Measurements from ENCODE around the gene GGN. TPM values are rescaled to one million over a fixed set of nuclear protein-coding genes. Genes with fewer than 3 reads are reported as not detected.
A peak's percentile ranks its signal among the peaks of the same experiment; 100 is the strongest.
"Not testable (repeated sequence)": the region's sequence is repeated elsewhere in the genome, so short reads cannot be mapped to it uniquely, and the experiment has no call there.

Gene GGN
- total and polyA plus RNA-seq, 2 donors from 2014 or later = 0.92 to 1.6 TPM

GRCh38 chr19:38370299-38370698 is 17.5 kb downstream of the GGN start:
- Histone ChIP-seq H3K27ac (ENCODE audit: low read depth in 2 of 2, low read length in 2 of 2) (no peak overlapping the region), H3K9ac (ENCODE audit: low read length in 3 of 3) (no peak overlapping the region), H3K9me3 (ENCODE audit: control insufficient read depth in 2 of 3, insufficient read depth in 1 of 3, low read length in 3 of 3) (no peaks in the 10 kb centered on the region), H3K4me1 (ENCODE audit: control insufficient read depth in 2 of 3, insufficient read depth in 2 of 3, low read depth in 1 of 3, low read length in 3 of 3) (peaks cover 0 to 2% (median under 1%) of the 10 kb centered on the region in 3 donors), H3K4me3 (ENCODE audit: low read length in 3 of 3) (no peak overlapping the region), H3K27me3 (ENCODE audit: control insufficient read depth, insufficient read depth, low read length) (no peaks in the 10 kb centered on the region), H3K36me3 (ENCODE audit: control insufficient read depth in 2 of 3, insufficient read depth in 3 of 3, low read length in 3 of 3) (no peaks in the 10 kb centered on the region)
- DNase-seq = no peak
- FAIRE-seq = no peak
- TF ChIP-seq CTCF (IDR thresholded peaks at IDR 0.05; ENCODE audit: borderline replicate concordance, extremely low read depth, insufficient read depth) = no peak
- intact Hi-C loops (cut with DNase I) = no loop called here

- H3K27me3 ChIP-seq (ENCODE audit: control insufficient read depth, insufficient read depth, low read length) = no peaks in the 10 kb centered on the region
- DNase-seq = no peak
- intact Hi-C loops (cut with DNase I) = no loop called here
- H3K9ac ChIP-seq (ENCODE audit: low read length in 3 of 3) = no peak overlapping the region
- H3K4me3 ChIP-seq (ENCODE audit: low read length in 3 of 3) = no peak overlapping the region
- TF ChIP-seq CTCF (IDR thresholded peaks at IDR 0.05; ENCODE audit: borderline replicate concordance, extremely low read depth, insufficient read depth) = no peak
- H3K27ac ChIP-seq (ENCODE audit: low read depth in 2 of 2, low read length in 2 of 2) = no peak overlapping the region
- H3K4me1 ChIP-seq (ENCODE audit: control insufficient read depth in 2 of 3, insufficient read depth in 2 of 3, low read depth in 1 of 3, low read length in 3 of 3) = no peaks in the 10 kb centered on the region
- H3K9me3 ChIP-seq (ENCODE audit: control insufficient read depth in 2 of 3, insufficient read depth in 1 of 3, low read length in 3 of 3) = no peaks in the 10 kb centered on the region
- no peak for FAIRE-seq
- no peaks in the 10 kb centered on the region for H3K36me3 ChIP-seq (ENCODE audit: control insufficient read depth in 2 of 3, insufficient read depth in 3 of 3, low read length in 3 of 3)
These were observed 18.2 kb downstream of the GGN start for GRCh38 chr19:38369584-38369983.

GRCh38 chr19:38367041-38367440 is 20.8 kb downstream of the GGN start:
- peak in 1 of 5 donors; percentile 53 for DNase-seq
- Histone ChIP-seq H3K9ac (ENCODE audit: low read length in 3 of 3) (no peak overlapping the region), H3K4me1 (ENCODE audit: control insufficient read depth in 2 of 3, insufficient read depth in 2 of 3, low read depth in 1 of 3, low read length in 3 of 3) (no peaks in the 10 kb centered on the region), H3K4me3 (ENCODE audit: low read length in 3 of 3) (no peak overlapping the region), H3K27me3 (ENCODE audit: control insufficient read depth, insufficient read depth, low read length) (no peaks in the 10 kb centered on the region), H3K36me3 (ENCODE audit: control insufficient read depth in 2 of 3, insufficient read depth in 3 of 3, low read length in 3 of 3) (no peaks in the 10 kb centered on the region), H3K27ac (ENCODE audit: low read depth in 2 of 2, low read length in 2 of 2) (no peak overlapping the region), H3K9me3 (ENCODE audit: control insufficient read depth in 2 of 3, insufficient read depth in 1 of 3, low read length in 3 of 3) (no peaks in the 10 kb centered on the region)
- FAIRE-seq = no peak
- TF ChIP-seq CTCF (IDR thresholded peaks at IDR 0.05; ENCODE audit: borderline replicate concordance, extremely low read depth, insufficient read depth) = no peak
- intact Hi-C loops (cut with DNase I) = no loop called here

GRCh38 chr19:38362946-38363688 is 24.7 kb downstream of the GGN start:
- FAIRE-seq; intact Hi-C loops (cut with DNase I); H3K4me3 ChIP-seq (ENCODE audit: low read length in 3 of 3): not testable (repeated sequence)

More at GRCh38 chr19:38362946-38363688, 24.7 kb downstream of the GGN start:
- H3K27me3 ChIP-seq (ENCODE audit: control insufficient read depth, insufficient read depth, low read length); H3K9ac ChIP-seq (ENCODE audit: low read length in 3 of 3); H3K27ac ChIP-seq (ENCODE audit: low read depth in 2 of 2, low read length in 2 of 2); H3K36me3 ChIP-seq (ENCODE audit: control insufficient read depth in 2 of 3, insufficient read depth in 3 of 3, low read length in 3 of 3); DNase-seq; H3K4me1 ChIP-seq (ENCODE audit: control insufficient read depth in 2 of 3, insufficient read depth in 2 of 3, low read depth in 1 of 3, low read length in 3 of 3); H3K9me3 ChIP-seq (ENCODE audit: control insufficient read depth in 2 of 3, insufficient read depth in 1 of 3, low read length in 3 of 3): not testable (repeated sequence)

All from kidney (tissue), 14 donors.